ENCODE data around the gene OTOS.

DNA sequence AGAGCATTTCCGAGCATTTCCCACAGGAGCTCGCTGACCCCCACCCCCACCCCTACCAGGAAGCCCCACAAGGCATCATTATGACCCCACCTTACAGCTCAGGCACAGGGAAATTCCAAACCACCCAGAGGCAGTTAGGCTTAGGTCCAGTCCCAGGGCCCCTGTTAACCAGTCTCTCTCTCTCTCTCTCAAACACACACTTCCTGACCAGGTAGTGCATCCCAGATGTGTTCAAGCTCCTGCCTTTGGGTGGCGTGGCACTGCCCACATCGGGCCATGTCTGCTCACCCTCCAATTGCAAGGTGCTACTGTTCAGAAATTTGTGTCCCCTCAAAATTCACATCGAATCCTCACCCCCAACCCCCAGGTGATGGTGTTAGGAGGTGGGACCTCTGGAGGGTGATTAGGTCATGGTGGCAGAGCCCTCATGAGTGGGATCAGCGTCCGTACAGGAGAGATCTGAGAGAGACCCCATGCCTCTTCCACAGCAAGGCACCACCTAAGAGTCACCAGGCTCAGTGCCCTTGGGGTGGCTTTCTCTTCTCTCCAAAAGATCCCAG, 13.2 kb downstream of the OTOS start:
- TF ChIP-seq CTCF (IDR thresholded peaks at IDR 0.05; ENCODE audit: low read depth, low read length, poor library complexity, severe bottlenecking) = no peak
- TF ChIP-seq EZH2phosphoT487 (IDR thresholded peaks at IDR 0.05; ENCODE audit: borderline replicate concordance, low read length) = no peak
